ENCODE results near the gene TIFAB.

- TF ChIP-seq CTCF (IDR thresholded peaks at IDR 0.05; ENCODE audit: low read length): no peak
- no peak for TF ChIP-seq EZH2 (IDR thresholded peaks at IDR 0.05; ENCODE audit: borderline replicate concordance, low read length)
Observed at GRCh38 chr5:135490245-135491037, 38.3 kb upstream of the TIFAB start.

All from OCI-LY1 (cell line).